Activated gamma-delta T cell treated with anti-CD3 and anti-CD28 coated beads, Interleukin-2, amount 50 U/mL, for 16 hours (primary cell): ENCODE data around the gene TMEM167A.

Source experiments
- DNase-seq: peaks from one replicate; pipeline ENCODE4 v3.0.0-alpha.2; 2020; ENCODE audit warnings: low read depth

The TMEM167A gene

DNA sequence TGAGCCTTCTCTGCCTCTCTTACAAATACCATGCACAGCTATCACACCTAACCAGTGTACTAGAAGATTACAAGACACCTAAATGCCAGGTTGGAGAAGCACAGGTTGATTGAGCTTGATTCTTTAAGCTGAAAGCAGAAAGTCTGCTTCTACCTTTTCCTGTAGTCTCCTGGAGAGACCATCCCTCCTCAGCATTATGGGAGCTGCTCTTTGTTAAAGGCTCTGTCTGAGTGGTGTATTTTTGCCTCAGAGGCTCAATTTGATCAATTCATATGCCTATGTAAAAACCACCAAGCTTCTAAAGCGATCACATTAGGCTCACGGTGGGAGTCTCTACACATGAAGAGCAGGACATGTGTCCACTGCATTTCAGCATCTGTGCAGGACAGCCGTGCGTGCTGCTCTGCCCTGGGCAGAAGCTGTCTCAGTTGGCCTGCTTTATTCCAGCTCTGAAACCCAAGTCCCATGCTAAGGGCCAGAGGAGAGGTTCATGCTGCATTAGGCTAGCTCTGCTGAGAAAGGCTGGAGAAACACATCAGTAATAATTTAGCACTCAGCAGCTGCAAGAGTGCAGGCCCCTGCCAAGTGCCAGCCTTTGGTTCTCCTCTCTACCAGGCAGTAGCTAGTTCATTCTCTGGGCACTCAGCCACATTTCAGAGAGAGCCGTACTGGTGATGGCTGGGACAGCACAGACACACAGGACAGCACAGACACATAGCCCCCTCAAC is 41.7 kb downstream of the TMEM167A start:
- no peak for DNase-seq

DNA sequence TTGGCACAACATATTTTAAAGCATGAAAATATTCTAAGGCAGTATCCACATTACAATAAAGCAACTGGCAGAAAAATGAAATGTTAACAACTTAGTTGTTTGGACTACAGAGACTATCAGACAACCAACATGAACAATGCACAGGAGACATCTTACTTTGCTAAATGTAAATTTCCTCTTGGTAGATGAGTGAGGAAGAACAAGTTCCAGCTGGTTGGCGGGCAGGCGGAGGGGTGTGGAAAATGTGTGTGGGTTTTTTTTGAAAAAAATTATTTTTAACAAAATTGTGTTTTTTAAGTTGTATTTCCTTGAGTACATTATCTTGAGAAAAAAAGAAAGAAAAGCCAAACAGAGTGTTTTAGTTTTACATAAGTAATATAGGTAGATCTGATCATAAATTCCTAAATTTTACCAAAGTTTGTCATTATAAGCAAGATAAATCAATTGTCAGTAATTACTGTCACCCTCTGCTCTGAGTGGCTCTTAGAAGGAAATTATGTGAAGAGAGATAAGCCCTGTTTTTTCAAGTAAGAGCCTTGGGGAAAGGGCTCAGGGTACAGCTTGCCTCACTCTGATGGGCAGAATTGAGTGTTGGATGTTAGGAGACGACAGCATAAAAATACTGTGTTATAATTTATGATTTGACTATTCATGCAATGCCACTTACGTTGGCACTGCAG is 42.5 kb downstream of the TMEM167A start:
- no peak for DNase-seq

GRCh38 chr5:83034036-83034435 is 43.2 kb downstream of the TMEM167A start:
- DNase-seq: no peak

DNA sequence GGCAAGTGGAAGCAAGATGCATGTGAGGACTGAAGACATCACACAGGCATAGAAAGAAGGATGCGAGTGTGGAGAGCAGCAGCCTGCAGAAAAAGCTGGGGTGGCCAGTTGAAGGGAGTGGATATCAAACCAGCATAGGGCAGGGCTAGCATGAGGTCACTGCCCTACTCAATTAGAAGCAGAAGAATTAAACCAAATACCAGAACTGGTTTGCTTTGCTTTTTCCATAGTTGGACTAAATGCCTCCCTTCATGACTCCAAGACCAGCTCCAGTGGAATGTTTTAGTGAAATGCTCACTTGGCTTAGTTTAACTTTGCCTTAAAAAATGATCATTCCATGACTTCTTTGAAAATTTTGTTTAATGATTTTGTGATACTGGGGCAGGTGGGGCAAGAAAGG is 45.8 kb downstream of the TMEM167A start:
- DNase-seq: no peak

- DNase-seq: no peak
These were observed 47.3 kb downstream of the TMEM167A start for GRCh38 chr5:83029912-83030311.

GRCh38 chr5:83026930-83027687 is 50.1 kb downstream of the TMEM167A start:
- DNase-seq: no peak

DNA sequence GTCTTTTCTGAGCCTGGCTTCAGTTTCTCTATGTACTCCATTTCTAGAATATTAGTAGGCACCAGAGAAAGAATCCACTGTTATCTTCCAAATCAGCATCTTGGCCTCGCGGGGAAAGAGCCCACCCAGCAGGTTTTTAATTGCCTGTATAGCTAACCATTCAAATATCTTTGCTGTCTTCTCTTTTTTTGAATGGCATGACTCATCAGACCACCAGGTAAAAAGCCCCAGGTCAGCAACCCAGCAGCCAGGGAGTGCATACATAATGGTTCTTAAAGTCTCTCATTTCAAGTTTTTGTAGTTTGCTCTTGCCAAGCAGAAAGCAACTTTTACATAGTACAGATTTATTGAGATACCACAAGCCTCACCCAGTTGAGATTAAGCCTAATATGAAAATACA is 50.7 kb downstream of the TMEM167A start:
- no peak for DNase-seq

DNA sequence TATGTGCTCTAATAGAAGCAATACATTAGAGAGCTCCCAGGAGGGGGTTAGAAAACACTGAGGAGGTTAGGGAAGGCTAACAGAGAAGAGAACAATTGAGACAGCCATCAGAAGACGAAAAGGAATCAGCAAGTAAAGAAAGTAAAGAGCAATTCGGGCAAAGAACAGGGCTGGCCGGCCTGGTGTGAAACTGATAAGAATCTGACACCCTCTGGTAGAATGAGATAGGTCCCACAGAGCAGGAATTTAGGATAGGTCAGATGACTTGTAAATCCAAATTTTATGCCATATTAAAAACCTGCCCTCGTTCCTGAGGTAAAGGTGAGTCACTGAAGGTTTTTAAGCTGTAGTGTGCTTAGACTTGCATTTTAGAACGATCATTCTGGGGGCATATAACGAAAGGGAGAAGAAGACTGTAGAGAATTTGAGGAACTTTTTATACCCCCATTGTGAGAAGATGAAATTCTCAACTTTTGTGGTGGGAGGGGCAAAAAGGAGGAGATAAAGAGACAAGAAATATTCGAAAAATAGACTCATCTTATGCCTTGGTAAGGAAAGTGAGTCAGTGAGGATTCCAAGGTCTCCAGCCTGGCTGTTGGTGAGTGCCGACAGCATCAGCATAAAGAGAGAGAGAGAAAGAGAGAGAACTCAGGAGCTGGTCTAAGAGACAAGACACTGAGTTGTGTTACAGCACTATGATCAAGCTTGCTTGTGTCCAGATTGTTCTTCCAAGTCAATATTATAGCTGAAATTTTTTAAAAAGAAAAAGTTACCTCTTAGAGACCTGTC is 51.3 kb downstream of the TMEM167A start:
- DNase-seq: no peak

- no peak for DNase-seq
These were observed 54.9 kb downstream of the TMEM167A start for GRCh38 chr5:83022334-83022733.

DNA sequence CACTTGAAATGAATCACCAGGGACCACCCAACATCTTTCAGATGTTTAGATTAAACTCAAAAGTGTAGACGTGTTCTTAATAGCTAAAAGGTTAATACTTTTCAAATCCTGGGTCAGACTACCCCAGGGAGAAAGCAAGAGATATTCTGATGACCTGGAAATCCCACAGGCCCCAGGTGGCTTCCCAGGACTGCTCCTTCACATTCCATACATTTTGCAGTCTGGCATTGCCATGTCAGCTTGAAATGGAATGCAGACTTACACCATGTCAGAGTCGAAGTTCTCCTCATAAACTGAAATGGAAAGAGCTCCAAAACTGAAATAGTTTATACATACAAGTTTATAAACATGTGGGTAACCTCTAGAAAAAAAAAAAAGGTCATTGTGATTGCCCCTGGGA is 61.5 kb downstream of the TMEM167A start:
- DNase-seq: no peak

DNA sequence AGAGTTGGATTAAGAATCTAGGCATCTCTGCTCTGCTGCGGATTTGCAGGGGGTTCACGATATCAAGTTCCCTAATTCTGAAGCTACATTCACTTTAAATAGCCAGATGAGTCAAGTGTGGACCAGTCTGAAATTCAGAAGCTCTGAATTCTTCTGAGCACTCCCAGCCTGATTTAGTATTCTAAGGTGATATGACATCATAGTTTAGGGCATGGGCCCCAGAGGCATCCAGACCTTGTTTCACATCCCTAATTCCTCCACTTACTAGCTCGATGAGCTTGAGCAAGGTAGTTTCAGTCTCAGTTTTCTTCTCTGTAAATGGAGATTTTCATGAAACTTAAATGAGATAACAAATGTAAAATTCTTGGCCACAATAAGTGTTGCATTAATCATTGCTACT is 65.2 kb downstream of the TMEM167A start:
- no peak for DNase-seq

DNA sequence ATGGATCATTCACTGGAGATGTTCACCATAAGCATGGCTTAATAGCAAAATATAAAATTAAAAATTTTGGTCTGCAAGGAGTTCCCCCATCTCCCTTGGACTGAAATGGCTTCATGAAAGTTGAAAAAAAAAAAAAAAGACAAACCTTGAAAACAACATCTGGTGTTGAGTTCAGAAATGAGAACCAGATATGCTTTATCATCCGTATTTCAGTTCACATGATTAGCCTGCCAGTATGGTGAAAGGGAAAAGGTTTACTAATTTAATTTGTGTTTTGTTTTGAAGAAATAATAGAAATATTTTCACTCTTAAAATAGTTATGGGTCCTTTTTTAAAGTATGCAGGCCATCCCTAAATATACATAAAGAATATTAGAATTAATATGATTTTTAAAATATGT is 67.8 kb downstream of the TMEM167A start:
- DNase-seq: no peak

- no peak for DNase-seq
These were observed 69.4 kb downstream of the TMEM167A start for GRCh38 chr5:83007755-83008154.

DNA sequence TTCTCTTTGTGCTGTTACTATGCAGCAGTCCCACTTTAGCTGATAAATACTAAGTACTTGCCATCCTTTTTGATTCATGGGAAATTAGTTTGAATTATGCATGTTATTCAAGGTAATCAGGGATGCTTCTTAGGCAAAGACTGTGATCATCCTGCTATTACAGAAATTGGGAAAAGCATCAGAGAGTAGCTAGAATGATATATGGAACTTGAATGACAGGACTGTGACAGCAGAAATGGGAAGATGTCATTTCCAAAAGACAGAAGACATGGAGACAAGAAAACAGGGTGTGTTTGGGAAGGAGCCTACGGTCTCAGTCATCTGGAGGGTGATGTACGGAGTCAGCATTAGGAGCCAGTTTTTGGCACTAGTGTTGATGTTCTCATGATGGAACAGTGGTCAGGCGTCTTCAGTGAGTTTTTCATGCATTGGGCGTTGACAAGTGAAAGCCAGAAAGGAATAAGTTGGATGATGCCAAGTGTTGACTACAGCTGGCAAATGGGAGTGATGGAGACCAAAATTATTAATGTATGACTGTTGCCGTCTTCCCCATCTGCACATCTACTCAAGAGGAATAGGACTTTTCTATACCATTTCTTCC is 70.4 kb downstream of the TMEM167A start:
- DNase-seq: no peak

DNA sequence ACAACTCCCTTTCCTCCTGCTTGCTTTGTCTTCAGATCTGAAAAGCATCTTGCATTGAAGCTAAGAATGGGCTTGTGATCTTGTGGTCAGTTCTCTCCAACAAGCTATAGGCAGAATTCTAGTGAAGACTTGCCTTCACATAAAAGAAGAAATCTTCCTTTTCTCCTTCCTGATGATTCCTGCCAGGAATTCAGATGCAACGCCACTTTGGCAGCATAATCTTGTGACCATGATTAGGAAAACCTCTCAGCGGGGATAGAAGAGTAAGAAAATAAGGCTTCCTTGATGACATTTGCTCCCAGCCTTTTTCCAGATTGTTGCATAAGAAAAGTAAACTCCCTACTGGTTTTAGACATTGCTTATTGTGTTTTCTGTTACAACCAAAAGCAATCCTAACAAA is 73.4 kb downstream of the TMEM167A start:
- no peak for DNase-seq
